ENCODE measurements around the gene SRPRB. TPM values are rescaled to one million over a fixed set of nuclear protein-coding genes. Genes with fewer than 3 reads are reported as not detected.

The SRPRB gene
- total RNA-seq, result 26.0 TPM
- long read RNA-seq, partial matches to known transcripts, result 40 of 41 reads
- long read RNA-seq, other reads (novel, unspliced or antisense), result 0 of 41 reads

- H3K36me3 ChIP-seq, result peaks cover 31% of the 10 kb centered on the region
- H3K4me3 ChIP-seq, result peak within 1 kb of the TSS; percentile 91
- peak within 1 kb of the TSS; percentile 84 for H3K27ac ChIP-seq (replicated peaks)
- peaks cover 21% of the 10 kb centered on the region for H3K4me1 ChIP-seq
- no peaks in the 10 kb centered on the region for H3K9me3 ChIP-seq (replicated peaks)
- no peaks in the 10 kb centered on the region for H3K27me3 ChIP-seq (ENCODE audit: low read depth)
- TF ChIP-seq, protein P1, sequence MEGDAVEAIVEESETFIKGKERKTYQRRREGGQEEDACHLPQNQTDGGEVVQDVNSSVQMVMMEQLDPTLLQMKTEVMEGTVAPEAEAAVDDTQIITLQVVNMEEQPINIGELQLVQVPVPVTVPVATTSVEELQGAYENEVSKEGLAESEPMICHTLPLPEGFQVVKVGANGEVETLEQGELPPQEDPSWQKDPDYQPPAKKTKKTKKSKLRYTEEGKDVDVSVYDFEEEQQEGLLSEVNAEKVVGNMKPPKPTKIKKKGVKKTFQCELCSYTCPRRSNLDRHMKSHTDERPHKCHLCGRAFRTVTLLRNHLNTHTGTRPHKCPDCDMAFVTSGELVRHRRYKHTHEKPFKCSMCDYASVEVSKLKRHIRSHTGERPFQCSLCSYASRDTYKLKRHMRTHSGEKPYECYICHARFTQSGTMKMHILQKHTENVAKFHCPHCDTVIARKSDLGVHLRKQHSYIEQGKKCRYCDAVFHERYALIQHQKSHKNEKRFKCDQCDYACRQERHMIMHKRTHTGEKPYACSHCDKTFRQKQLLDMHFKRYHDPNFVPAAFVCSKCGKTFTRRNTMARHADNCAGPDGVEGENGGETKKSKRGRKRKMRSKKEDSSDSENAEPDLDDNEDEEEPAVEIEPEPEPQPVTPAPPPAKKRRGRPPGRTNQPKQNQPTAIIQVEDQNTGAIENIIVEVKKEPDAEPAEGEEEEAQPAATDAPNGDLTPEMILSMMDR (IDR thresholded peaks at IDR 0.05; ENCODE audit: borderline replicate concordance), result no peak
- intact Hi-C loops (cut with micrococcal nuclease), result loop anchor here (10.0 kb wide), 1 partner anchor 141 kb away; the partner anchor contains the start of gene TOPBP1
- peak; percentile 95 for DNase-seq
Measured at GRCh38 chr3:133805702-133806475, at the start of gene SRPRB. SRPRB (plus strand) TSS chr3:133805815; CDS start chr3:133805849, 34 bp downstream.

DNA sequence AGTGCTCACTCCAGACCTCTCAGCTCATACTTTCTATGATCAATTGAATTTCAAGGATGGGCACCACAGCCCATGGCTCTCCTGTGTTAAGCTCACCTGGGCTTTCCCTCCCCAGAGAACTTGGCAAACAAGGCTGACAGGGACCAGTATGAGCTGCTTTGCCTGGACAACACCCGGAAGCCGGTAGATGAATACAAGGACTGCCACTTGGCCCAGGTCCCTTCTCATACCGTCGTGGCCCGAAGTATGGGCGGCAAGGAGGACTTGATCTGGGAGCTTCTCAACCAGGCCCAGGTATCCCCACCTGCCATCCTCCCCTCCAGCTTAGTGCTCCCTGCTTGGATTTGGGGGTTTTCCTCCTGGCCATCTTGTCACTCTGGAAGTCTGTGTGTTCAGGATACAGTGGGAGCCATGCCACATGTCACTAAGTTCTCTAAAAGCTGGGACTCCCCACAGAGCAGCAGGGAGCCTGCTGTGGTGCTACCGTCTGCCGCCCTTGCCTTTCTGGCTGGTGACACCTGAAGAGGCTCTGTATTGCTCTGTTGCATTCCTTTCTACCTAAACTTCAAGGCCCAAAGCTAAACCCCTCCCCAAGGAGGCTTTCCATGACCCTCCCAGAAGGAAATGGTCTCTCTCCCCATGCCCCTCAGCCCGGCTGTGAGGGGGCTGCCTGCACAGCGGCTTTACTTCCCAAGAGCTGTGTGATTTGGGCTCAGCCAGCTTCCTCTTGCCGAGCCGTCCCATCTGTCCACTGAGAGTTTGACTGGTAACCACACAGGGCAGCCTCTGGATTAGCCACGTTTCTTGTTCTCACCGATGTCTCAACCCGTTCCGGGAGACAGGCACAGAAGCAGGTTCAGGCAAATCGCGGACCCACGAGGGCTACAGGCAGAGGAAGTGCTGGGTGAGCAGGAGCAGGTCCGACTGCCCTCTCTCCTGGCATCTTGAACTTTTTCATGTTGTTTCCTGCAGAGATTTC lies 48.6 kb upstream of the SRPRB start:
- H3K4me3 ChIP-seq, result no peak overlapping the region
- H3K4me1 ChIP-seq, result no peaks in the 10 kb centered on the region
- H3K27me3 ChIP-seq (ENCODE audit: low read depth), result no peaks in the 10 kb centered on the region
- no peak for DNase-seq
- intact Hi-C loops (cut with micrococcal nuclease), result no loop called here
- no peaks in the 10 kb centered on the region for H3K36me3 ChIP-seq
- no peak overlapping the region for H3K27ac ChIP-seq (replicated peaks)
- no peaks in the 10 kb centered on the region for H3K9me3 ChIP-seq (replicated peaks)
- TF ChIP-seq, protein P1 (IDR thresholded peaks at IDR 0.05; ENCODE audit: borderline replicate concordance), result no peak

- H3K27me3 ChIP-seq (ENCODE audit: low read depth), result no peaks in the 10 kb centered on the region
- TF ChIP-seq, protein P1 (IDR thresholded peaks at IDR 0.05; ENCODE audit: borderline replicate concordance), result no peak
- H3K4me3 ChIP-seq, result no peak overlapping the region
- H3K9me3 ChIP-seq (replicated peaks), result no peaks in the 10 kb centered on the region
- no peak for DNase-seq
- intact Hi-C loops (cut with micrococcal nuclease), result no loop called here
- no peaks in the 10 kb centered on the region for H3K4me1 ChIP-seq
- no peak overlapping the region for H3K27ac ChIP-seq (replicated peaks)
- H3K36me3 ChIP-seq, result no peaks in the 10 kb centered on the region
Measured at GRCh38 chr3:133757701-133758567, 47.7 kb upstream of the SRPRB start.

DNA sequence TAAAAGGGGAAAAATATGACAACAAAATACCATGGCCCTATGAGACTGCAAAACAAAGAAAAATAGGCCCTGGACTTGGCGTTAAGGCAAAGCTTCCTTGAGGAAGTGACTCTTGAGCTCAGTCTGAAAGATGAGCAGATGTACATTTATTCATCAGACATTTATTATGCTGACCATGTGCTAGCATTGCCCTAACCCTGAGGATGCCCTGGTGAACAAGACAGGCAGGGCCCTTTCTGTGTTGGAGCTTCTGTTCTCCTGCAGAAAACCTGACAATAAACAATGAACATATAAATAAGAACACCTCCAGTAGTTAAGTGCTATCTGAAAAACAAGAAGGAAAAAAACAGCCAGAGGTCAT lies 47.1 kb upstream of the SRPRB start:
- no peak for DNase-seq
- H3K36me3 ChIP-seq, result no peaks in the 10 kb centered on the region
- no peaks in the 10 kb centered on the region for H3K9me3 ChIP-seq (replicated peaks)
- H3K27ac ChIP-seq (replicated peaks), result no peak overlapping the region
- TF ChIP-seq, protein P1 (IDR thresholded peaks at IDR 0.05; ENCODE audit: borderline replicate concordance), result no peak
- no peaks in the 10 kb centered on the region for H3K4me1 ChIP-seq
- intact Hi-C loops (cut with micrococcal nuclease), result no loop called here
- H3K27me3 ChIP-seq (ENCODE audit: low read depth), result no peaks in the 10 kb centered on the region
- H3K4me3 ChIP-seq, result no peak overlapping the region
